LHCN-M2 (cell line): ENCODE results near the gene ZNF358. TPM values are rescaled to one million over a fixed set of nuclear protein-coding genes. Genes with fewer than 3 reads are reported as not detected.
A peak's percentile ranks its signal among the peaks of the same experiment; 100 is the strongest.
"Not testable (repeated sequence)": the region's sequence is repeated elsewhere in the genome, so short reads cannot be mapped to it uniquely, and the experiment has no call there.

Experiments used
- DNase-seq: peaks from one replicate; pipeline ENCODE4 v3.0.0-alpha.2; 2012; ENCODE audit warnings: low read depth
- total RNA-seq: library from RNA; depleted of rRNA; stranded (reverse); fragments of >200 nt; gene quantifications from 2 replicates; pipeline ENCODE4 v1.2.3, GENCODE V29; 2014

The ZNF358 gene
- total RNA-seq, 1 experiment from 2014 or later: 59.1 TPM

DNA sequence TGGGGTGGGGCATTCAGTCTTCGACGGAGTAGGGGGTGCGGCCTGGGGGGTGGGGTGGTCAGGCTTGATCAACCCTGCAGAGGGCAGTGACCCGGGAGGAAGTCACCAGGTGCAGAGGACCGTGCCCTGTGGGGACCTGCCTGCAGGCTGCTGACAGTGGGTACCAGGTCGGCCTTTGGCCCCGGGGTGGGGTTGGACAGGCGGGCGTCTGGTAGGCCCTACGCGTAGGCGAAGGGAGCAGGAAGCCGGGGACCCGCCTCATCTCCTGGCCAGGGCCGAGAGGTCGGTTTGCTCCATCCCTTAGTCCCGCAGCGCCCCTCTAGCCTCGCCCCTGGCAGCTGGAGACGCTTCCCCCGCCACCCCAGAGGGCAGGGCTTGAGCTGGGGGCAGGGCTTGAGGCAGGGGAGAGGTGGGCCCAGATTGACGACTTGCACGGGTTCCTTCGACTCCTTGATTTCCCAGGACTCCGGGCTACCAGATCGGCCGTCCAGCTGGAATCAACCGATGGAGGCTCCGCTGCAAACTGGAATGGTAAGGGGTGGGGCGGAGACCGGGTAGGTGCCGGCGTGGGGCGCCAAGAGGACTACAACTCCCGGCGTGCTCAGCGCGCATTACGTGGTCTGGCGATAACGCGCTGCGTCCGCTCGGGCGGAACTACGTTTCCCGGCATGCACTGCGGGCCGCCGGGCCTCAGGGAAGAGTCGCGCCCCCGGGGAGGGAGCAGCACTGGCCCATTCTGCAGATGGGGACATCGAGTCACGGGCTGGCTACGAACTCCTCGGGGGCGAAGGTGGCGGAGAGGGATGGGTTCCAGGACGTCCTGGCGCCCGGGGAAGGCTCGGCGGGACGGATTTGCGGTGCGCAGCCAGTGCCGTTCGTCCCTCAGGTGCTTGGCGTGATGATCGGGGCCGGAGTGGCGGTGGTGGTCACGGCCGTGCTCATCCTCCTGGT lies 19.4 kb downstream of the ZNF358 start, which contains the start of gene PNPLA6:
Gene PNPLA6, plus strand, starts transcription at position 671 of the 951 bp plus-strand sequence. Its CDS starts 72 bp downstream, at position 743.
- peak; percentile 90 for DNase-seq

DNA sequence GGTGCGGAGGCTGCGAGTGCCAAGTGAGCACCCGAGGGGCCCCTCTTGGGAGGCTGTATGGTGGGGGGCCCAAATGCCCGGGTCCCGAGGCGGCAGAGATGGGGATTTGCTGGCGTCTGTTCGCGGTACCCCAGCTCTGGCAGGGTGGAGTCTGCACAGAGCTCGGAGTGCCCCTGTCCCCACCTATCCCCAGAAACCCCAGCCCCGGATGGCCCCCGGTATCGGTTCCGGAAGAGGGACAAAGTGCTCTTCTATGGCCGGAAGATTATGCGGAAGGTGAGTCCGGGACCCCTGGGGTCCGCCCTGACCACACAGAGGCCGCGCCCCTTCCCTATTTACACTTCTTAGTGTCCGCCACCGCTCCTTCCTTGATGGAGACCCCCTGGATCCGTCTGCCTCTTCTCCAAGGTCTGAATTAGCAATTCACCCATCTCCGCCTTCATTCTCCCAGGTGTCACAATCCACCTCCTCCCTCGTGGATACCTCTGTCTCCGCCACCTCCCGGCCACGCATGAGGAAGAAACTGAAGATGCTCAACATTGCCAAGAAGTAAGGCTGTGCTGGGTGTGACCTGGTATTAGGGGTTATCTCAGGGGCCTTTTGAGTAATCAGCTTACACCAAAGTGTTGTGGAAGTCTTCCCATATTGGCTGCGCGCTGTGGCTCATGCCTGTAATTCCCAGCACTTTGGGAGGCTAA lies 20.2 kb downstream of the ZNF358 start:
- DNase-seq: no peak

DNA sequence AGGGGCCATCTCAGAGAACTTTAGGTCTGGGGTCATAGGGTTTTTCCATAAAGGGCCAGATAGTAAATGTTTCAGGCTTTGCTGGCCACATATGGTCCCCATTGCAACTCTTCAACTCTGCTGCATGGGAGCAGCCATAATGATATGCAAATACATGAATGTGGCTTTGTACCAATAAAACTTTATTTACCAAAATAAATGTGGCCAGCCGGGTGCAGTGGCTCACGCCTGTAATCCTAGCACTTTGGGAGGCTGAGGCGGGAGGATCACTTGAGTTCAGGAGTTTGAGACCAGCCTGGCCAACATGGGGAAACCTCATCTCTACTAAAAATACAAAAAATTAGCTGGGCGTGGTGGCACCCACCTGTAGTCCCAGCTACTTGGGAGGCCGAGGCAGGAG lies 23.1 kb downstream of the ZNF358 start:
- not testable (repeated sequence) for DNase-seq

DNA sequence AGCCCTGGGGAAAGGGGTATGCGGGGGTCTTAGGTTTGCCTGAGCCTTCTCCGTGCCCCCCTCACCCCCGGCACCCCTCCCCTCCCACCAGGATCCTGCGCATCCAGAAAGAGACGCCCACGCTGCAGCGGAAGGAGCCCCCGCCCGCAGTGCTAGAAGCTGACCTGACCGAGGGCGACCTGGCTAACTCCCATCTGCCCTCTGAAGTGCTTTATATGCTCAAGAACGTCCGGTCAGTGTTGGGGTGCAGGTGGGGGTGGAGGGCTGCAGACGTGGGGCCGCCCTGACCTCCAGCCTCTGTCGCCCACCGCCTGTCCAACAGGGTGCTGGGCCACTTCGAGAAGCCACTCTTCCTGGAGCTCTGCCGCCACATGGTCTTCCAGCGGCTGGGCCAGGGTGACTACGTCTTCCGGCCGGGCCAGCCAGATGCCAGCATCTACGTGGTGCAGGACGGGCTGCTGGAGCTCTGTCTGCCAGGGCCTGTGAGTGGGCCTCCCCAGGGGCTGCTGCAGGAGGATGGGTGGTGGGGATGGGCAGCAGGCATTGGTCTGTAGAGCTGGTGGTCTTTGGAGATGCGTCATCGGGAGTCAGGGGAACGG lies 24.0 kb downstream of the ZNF358 start:
- no peak for DNase-seq

DNA sequence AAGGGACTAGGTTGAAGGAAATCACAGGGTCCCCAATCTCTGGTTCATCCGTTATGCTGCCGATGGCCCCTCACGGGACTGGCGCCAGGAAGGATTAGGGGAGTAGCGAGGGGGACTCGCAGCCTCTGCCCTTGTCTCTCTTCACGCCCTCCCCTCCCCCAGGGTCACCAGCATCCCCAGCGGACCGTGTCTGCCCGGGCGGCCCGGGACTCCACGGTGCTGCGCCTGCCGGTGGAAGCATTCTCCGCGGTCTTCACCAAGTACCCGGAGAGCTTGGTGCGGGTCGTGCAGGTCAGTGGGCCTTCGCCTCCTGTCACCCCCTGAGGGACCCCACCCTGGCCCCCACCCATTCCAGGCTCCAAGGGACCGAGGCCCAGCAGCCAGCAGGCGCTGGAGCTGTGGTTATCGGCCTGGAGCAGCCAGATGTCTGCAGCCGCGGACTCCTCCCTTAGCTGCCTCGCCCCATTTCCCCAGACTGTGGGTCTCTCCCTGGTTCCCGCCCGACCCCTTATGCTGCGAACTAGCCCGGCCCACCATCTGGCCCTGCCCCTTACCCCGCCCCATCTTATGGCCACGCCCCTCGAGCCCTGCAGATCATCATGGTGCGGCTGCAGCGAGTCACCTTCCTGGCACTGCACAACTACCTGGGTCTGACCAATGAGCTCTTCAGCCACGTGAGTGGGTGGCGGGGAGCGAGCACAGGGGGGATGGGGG lies 25.0 kb downstream of the ZNF358 start:
- DNase-seq: peak; percentile 9

DNA sequence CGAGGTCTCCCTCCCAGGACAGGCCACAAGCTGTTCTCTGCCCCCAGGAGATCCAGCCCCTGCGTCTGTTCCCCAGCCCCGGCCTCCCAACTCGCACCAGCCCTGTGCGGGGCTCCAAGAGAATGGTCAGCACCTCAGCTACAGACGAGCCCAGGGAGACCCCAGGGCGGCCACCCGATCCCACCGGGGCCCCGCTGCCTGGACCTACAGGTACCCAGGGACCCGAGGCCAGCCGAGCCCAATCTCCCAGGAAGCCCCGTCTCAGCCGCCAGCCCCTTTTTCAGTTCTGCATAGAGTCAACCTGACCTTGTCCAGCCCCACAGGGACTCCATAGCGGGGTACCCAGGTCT lies 25.5 kb downstream of the ZNF358 start:
- DNase-seq: no peak

DNA sequence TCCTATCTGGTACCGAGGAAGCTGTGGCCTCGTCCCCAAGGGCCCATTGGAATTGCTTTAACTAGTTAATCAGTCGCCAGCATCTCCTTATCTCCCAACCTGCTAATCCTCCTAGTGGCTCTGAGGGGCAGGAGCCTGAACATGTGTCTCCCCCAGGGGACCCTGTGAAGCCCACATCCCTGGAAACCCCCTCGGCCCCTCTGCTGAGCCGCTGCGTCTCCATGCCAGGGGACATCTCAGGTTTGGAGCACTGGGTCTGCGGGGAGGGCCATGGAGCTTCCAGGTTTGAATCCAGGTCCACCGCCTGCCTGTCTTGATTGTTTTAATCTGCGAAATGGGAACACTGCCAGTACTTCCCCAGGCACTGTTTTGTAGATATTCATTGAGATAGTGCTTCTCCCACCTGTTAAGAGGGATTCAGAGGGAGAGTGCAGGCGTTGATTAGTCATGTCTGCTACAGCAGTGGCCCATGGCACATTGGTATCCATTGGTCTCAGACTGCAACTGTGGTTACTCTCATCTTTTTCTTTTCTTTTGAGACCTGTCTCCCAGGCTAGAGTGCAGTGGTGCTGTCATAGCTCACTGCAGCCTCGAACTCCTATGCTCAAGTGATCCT lies 26.0 kb downstream of the ZNF358 start:
- no peak for DNase-seq

DNA sequence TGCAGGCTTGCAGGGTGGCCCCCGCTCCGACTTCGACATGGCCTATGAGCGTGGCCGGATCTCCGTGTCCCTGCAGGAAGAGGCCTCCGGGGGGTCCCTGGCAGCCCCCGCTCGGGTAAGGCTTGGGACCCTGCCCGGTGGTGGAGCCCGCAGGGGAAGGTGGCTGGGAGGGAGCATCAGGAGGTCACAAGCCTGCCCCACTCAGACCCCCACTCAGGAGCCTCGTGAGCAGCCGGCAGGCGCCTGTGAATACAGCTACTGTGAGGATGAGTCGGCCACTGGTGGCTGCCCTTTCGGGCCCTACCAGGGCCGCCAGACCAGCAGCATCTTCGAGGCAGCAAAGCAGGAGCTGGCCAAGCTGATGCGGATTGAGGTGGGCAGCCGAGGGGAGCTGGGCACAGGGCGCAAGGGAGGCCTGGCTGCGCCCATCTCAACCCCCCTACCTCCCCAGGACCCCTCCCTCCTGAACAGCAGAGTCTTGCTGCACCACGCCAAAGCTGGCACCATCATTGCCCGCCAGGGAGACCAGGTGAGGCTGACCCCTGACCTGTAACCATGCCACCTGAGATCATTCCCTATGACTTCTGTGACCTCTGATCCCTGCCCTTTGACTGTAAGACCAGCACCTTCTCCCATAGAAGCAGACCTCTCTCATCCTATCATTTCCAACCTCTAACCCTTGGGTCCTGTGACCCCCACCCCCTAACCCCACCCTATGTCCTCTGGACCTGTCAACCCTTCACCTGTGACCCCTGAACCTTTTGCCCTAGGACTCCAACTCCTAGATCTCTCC lies 26.8 kb downstream of the ZNF358 start:
- no peak for DNase-seq

DNA sequence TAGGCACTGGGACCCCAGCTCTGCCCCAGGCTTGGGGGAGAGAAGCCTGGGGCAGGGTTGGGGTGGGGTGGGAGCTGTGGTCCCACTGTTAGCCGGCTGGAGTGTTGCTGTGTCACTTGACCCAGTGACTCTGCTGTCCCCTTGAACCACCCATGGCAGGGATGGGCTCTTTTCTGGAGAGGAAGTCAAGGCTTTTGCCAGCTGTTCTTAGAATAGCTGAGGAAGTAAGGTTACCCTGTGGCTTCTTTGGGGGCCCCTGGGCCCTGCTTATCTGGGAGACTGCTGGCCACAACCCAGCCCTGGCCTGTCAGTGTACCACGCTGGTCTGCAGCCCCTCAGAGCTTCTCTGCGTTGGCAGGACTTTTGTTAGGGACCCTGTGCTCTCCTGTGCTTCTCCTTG lies 28.7 kb downstream of the ZNF358 start:
- DNase-seq: no peak

DNA sequence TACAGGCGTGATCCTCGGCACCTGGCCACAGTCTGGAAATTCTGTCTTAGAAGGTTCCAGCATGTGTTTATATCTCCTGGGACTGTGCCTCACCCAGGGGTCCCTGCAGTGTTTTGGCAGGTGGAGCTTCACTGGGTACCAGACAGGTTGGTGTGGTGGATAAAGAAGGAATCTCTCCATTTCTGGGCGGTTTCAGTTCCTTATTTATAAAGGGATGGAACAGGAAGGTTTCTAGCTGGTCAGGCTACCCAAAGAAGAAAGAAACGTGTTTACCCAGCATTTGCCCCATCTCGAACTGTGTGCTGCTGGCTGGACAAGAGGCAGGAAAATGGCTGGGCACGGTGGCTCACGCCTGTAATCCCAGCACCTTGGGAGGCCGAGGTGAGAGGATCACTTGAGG lies 29.4 kb downstream of the ZNF358 start:
- no peak for DNase-seq

DNA sequence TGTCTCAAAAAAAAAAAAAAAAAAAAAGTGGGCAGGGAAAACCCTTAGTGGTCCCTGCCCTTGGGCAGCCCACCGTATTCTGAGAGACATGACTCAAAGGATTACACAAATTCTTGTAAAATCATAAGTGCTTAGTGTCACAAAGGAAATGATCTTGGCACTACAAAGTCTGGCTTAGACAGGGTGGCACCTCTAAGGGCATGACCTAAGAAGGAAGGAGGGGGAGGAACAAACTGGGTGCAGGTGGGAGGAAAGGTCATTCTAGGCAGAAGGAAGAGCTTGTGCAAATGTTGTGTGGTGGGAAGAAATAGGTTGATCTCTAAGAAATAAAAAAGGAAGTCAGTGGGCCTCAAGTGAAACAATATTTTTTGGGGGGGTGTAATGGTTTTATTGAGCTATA lies 30.0 kb downstream of the ZNF358 start:
- no peak for DNase-seq

DNA sequence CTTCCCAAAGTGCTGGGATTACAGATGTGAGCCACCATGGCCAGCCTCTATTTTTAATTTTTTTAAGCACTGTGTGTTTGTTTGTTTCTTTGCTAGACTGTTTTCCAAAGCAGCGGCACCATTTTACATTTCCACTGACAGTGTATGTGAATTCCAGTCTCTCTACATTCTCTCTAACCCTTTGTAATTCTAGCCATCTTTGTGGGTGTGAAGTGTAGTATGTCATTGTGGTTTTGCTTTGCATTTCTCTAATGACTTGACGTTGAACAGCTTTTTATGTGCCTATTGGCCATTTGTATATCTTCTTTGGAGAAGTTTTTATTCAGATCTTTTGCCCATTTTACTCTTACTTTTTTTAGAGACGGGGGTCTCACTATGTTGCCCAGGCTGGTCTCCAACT lies 31.3 kb downstream of the ZNF358 start:
- no peak for DNase-seq

DNA sequence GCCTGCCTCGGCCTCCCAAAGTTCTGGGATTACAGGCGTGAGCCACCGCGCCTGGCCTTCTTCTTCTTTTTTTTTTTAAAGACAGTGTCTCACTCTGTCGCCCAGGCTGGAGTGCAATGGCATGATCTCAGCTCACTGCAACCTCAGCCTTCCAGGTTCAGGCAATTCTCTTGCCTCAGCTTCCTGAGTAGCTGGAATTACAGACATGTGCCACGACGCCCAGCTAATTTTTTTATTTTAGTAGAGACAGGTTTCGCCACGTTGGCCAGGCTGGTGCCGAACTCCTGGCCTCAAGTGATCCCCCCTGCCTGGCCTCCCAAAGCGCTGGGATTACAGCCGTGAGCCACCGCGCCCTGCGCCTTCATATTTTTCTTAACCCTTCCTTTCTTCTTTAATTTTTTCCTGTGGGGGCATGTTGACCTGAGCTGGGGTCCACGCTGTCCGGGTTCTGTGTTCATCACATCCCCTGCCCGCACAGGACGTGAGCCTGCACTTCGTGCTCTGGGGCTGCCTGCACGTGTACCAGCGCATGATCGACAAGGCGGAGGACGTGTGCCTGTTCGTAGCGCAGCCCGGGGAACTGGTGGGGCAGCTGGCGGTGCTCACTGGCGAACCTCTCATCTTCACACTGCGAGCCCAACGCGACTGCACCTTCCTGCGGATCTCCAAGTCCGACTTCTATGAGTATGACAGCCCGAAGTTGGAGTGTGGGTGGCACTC lies 33.7 kb downstream of the ZNF358 start:
- no peak for DNase-seq

DNA sequence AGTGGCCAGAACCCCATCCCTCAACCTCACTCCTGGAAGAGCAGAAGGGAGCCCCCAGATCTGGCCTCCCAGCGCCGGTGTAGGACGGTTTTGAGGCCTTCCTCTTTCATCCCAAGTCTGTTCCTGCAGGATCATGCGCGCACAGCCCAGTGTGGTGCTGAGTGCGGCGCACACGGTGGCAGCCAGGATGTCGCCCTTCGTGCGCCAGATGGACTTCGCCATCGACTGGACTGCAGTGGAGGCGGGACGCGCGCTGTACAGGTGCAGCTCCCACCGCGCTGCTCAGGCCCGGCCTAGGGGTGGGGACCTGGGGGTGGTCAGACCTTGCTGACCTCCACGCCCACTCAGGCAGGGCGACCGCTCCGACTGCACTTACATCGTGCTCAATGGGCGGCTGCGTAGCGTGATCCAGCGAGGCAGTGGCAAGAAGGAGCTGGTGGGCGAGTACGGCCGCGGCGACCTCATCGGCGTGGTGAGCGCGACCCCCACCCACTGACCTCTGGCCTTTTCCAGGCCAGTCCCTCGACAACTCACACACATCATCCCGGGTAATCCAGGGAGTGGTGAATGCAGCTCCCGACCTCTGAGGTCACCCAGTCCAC lies 34.4 kb downstream of the ZNF358 start:
- no peak for DNase-seq

DNA sequence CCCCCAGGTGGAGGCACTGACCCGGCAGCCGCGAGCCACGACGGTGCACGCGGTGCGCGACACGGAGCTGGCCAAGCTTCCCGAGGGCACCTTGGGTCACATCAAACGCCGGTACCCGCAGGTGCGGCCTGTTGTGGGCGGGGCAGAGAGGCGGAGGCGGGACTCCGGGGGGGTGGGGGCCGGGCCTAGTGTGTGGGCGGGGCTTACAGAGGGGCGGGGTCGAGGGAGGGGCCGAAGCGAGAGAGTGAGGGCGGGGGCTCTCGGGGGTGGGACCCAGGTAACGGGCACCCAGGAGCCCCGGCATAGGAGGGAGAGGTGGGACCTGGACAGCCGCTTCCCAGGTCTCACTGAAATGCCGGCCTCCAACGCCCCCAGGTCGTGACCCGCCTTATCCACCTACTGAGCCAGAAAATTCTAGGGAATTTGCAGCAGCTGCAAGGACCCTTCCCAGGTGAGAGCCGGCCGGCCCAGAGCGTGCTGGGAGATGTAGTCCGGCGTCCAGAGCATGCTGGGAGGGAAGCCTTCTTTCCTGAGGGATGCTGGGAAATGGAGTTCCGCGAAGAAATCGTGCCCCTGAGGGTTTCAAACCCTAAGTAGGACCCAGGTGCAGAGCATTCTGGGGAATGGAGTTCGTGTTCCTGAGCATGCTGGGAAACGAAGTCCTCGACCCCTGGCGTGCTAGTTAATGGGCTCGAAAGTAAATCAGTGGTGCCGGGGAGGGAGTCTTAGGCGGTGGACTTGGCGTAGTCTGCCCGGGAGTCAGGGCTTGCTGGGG lies 35.3 kb downstream of the ZNF358 start:
- peak; percentile 39 for DNase-seq

DNA sequence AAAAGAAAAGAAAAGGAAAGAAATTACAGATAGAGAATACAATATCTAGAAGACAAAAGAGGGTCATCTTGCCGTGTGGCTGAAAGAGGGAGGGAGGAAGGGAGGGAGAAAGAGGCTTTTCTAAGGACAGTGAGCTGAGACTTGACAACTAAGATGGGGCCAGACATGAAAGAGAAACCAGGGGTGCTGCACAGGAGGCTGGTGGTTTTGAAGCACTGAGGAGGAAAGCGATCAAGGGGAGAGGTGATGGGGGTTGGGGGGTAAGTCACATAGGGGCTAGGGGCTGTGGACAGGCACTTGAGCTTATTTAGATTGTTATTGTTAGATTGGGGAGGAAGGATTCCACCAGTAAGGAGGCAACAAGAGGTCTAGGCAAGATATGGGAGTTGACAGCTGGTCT lies 36.9 kb downstream of the ZNF358 start:
- no peak for DNase-seq

DNA sequence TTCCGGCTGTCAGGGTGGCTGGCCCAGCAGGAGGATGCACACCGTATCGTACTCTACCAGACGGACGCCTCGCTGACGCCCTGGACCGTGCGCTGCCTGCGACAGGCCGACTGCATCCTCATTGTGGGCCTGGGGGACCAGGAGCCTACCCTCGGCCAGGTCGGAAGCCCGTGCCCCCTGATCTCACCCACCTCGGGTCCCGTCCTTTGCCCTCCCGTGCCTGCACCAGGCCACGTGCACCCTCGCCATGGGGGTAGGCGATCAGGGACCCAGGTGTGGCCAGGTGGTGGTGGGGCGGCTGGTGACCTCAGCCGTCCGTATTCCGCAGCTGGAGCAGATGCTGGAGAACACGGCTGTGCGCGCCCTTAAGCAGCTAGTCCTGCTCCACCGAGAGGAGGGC lies 38.7 kb downstream of the ZNF358 start:
- DNase-seq: no peak

DNA sequence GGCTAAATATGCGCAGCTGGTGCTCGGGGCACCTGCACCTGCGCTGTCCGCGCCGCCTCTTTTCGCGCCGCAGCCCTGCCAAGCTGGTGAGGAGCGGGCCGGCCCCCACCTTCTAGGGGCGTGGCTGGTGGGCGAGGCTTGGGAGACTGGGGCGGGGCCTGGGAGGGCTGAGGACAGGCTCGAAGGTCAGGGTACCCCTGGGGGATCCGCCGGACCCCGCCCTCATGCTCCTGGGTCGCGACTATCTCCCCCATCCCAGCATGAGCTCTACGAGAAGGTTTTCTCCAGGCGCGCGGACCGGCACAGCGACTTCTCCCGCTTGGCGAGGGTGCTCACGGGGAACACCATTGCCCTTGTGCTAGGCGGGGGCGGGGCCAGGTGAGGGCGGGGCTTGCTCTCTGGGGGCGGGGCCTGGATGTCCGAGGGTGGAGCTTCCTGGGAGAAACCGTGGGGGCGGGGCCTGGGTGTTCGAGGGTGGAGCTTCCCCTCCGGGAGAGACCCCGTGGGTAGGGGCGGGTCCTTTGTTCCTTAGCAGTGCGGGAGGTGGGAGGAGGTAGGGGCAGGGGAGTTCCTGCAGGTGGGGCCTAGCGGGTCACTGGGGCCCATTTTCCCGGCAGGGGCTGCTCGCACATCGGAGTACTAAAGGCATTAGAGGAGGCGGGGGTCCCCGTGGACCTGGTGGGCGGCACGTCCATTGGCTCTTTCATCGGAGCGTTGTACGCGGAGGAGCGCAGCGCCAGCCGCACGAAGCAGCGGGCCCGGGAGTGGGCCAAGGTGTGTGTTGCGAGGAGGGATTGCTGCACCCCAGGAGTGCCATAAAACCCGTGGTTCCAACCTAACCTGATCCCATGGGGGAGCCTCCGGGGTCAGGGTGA lies 39.3 kb downstream of the ZNF358 start:
- no peak for DNase-seq
